ENCODE results near the gene VOPP1. TPM values are rescaled to one million over a fixed set of nuclear protein-coding genes. Genes with fewer than 3 reads are reported as not detected.
A peak's percentile ranks its signal among the peaks of the same experiment; 100 is the strongest.
"Not testable (repeated sequence)": the region's sequence is repeated elsewhere in the genome, so short reads cannot be mapped to it uniquely, and the experiment has no call there.

VOPP1 gene
- 10 to 100 TPM; 11.3 to 34.0 (median 27.9) TPM for polyA plus RNA-seq

- 0 to 1% (median 1%) methylated on average over 59 to 69 of the region's 77 CpGs for WGBS, 3 donors
Observed at GRCh38 chr7:55572378-55573233, at the start of gene VOPP1. Gene VOPP1, minus strand, starts transcription at chr7:55572502. Its CDS starts 178 bp downstream, at chr7:55572324.

GRCh38 chr7:55618913-55619312 is 46.6 kb upstream of the VOPP1 start:
- no peak overlapping the region for H3K27ac ChIP-seq (ENCODE audit: low read depth, low read length)
- 88 to 91% (median 88%) methylated on average over 3 of the region's 3 CpGs for WGBS, 3 donors

More at GRCh38 chr7:55572378-55573233, at the start of gene VOPP1:
- H3K27ac ChIP-seq (ENCODE audit: low read depth, low read length), result peak within 1 kb of the TSS; percentile 23

- WGBS, 3 donors, result 40 to 70% (median 68%) methylated on average over 2 of the region's 2 CpGs
- not testable (repeated sequence) for H3K27ac ChIP-seq (ENCODE audit: low read depth, low read length)
Observed at GRCh38 chr7:55614365-55615064, 42.2 kb upstream of the VOPP1 start.

GRCh38 chr7:55609726-55610125 is 37.4 kb upstream of the VOPP1 start:
- 40 to 56% (median 55%) methylated on average over 1 of the region's 1 CpG for WGBS, 3 donors

GRCh38 chr7:55605661-55606060 is 33.4 kb upstream of the VOPP1 start:
- H3K27ac ChIP-seq (ENCODE audit: low read depth, low read length), result not testable (repeated sequence)

More at GRCh38 chr7:55609726-55610125, 37.4 kb upstream of the VOPP1 start:
- H3K27ac ChIP-seq (ENCODE audit: low read depth, low read length), result not testable (repeated sequence)

GRCh38 chr7:55597944-55598499 is 25.7 kb upstream of the VOPP1 start:
- not testable (repeated sequence) for H3K27ac ChIP-seq (ENCODE audit: low read depth, low read length)
- 47 to 49% (median 47%) methylated on average over 4 of the region's 4 CpGs for WGBS, 3 donors

GRCh38 chr7:55597214-55597739 is 25.0 kb upstream of the VOPP1 start:
- 43 to 54% (median 46%) methylated on average over 2 of the region's 2 CpGs for WGBS, 3 donors

GRCh38 chr7:55595511-55595910 is 23.2 kb upstream of the VOPP1 start:
- WGBS, 3 donors, result 75 to 91% (median 84%) methylated on average over 4 of the region's 4 CpGs
- no peak overlapping the region for H3K27ac ChIP-seq (ENCODE audit: low read depth, low read length)

More at GRCh38 chr7:55597214-55597739, 25.0 kb upstream of the VOPP1 start:
- not testable (repeated sequence) for H3K27ac ChIP-seq (ENCODE audit: low read depth, low read length)

- no peak overlapping the region for H3K27ac ChIP-seq (ENCODE audit: low read depth, low read length)
Observed at GRCh38 chr7:55594870-55595269, 22.6 kb upstream of the VOPP1 start.

GRCh38 chr7:55594414-55594813 is 22.1 kb upstream of the VOPP1 start:
- H3K27ac ChIP-seq (ENCODE audit: low read depth, low read length), result no peak overlapping the region
- 85 to 94% (median 93%) methylated on average over 10 of the region's 10 CpGs for WGBS, 3 donors

GRCh38 chr7:55593515-55594318 is 21.4 kb upstream of the VOPP1 start:
- WGBS, 3 donors, result 59 to 66% (median 65%) methylated on average over 14 of the region's 14 CpGs
- no peak overlapping the region for H3K27ac ChIP-seq (ENCODE audit: low read depth, low read length)

GRCh38 chr7:55593172-55593514 is 20.8 kb upstream of the VOPP1 start:
- 60 to 69% (median 68%) methylated on average over 4 of the region's 4 CpGs for WGBS, 3 donors

GRCh38 chr7:55592492-55592891 is 20.2 kb upstream of the VOPP1 start:
- 86 to 94% (median 89%) methylated on average over 1 of the region's 1 CpG for WGBS, 3 donors
- no peak overlapping the region for H3K27ac ChIP-seq (ENCODE audit: low read depth, low read length)

More at GRCh38 chr7:55593172-55593514, 20.8 kb upstream of the VOPP1 start:
- H3K27ac ChIP-seq (ENCODE audit: low read depth, low read length), result no peak overlapping the region

- 60 to 77% (median 73%) methylated on average over 3 of the region's 3 CpGs for WGBS, 3 donors
- no peak overlapping the region for H3K27ac ChIP-seq (ENCODE audit: low read depth, low read length)
Observed at GRCh38 chr7:55591282-55591931, 19.1 kb upstream of the VOPP1 start.

GRCh38 chr7:55590517-55591281 is 18.4 kb upstream of the VOPP1 start:
- H3K27ac ChIP-seq (ENCODE audit: low read depth, low read length), result no peak overlapping the region
- WGBS, 3 donors, result 78 to 83% (median 80%) methylated on average over 8 of the region's 8 CpGs

GRCh38 chr7:55589905-55590304 is 17.6 kb upstream of the VOPP1 start:
- no peak overlapping the region for H3K27ac ChIP-seq (ENCODE audit: low read depth, low read length)
- WGBS, 3 donors, result 91 to 100% (median 94%) methylated on average over 1 of the region's 1 CpG

- no peak overlapping the region for H3K27ac ChIP-seq (ENCODE audit: low read depth, low read length)
- 65 to 72% (median 67%) methylated on average over 8 of the region's 8 CpGs for WGBS, 3 donors
Observed at GRCh38 chr7:55588976-55589604, 16.8 kb upstream of the VOPP1 start.

Measured in adipose tissue (tissue), 3 donors.